SJSA1 (cell line): ENCODE data around the gene TSHR. TPM values are rescaled to one million over a fixed set of nuclear protein-coding genes. Genes with fewer than 3 reads are reported as not detected.
"Not testable (repeated sequence)": the region's sequence is repeated elsewhere in the genome, so short reads cannot be mapped to it uniquely, and the experiment has no call there.

ENCODE experiments used
- DNase-seq, 2 experiments: peaks; one replicate each; pipeline ENCODE4 v3.0.0-alpha.2; 2015 to 2020; ENCODE audit warnings: low spot score in 2 of 2, low read depth in 1 of 2
- H3K27ac ChIP-seq: fragments of 250-450 bp; sonication (Bioruptor Pico); 2 replicates; pipeline ENCODE4 v1.5.1; 2020; ENCODE audit warnings: mild to moderate bottlenecking, moderate library complexity
- H3K27me3 ChIP-seq: fragments of 250-450 bp; sonication (Bioruptor Pico); replicated peaks from 2 replicates; pipeline ENCODE4 v1.5.1; 2020; ENCODE audit warnings: mild to moderate bottlenecking, moderate library complexity
- H3K36me3 ChIP-seq: fragments of 250-450 bp; sonication (Bioruptor Pico); 2 replicates; pipeline ENCODE4 v1.5.1; 2020; ENCODE audit warnings: mild to moderate bottlenecking
- H3K4me1 ChIP-seq: fragments of 250-450 bp; sonication (Bioruptor Pico); replicated peaks from 2 replicates; pipeline ENCODE4 v1.6.1; 2021; ENCODE audit warnings: mild to moderate bottlenecking
- H3K4me3 ChIP-seq: fragments of 250-450 bp; sonication (Bioruptor Pico); 2 replicates; pipeline ENCODE4 v1.5.1; 2020; ENCODE audit warnings: mild to moderate bottlenecking
- H3K9me3 ChIP-seq: fragments of 250-450 bp; sonication (Bioruptor Pico); replicated peaks from 2 replicates; pipeline ENCODE4 v1.5.1; 2020; ENCODE audit warnings: mild to moderate bottlenecking
- total RNA-seq: library from RNA; depleted of rRNA; stranded (reverse); fragments of >200 nt; shearing (Covaris generic); gene quantifications from 2 replicates; pipeline ENCODE4 v1.2.3, GENCODE V29; 2014; rRNA removed

TSHR gene
- not detected in 2 replicates for total RNA-seq

GRCh38 chr14:80955416-80955941 lies at the start of gene TSHR:
TSHR (plus strand) TSS chr14:80955621; CDS start chr14:80955681, 60 bp downstream.
- Histone ChIP-seq H3K27ac (no peak within 1 kb of the TSS), H3K4me1 (0 out of 2 replicates have a peak, but pooled peaks cover 3% of the 10 kb centered on the region), H3K4me3 (peak within 1 kb of the TSS; percentile 30), H3K36me3 (no peaks in the 10 kb centered on the region), H3K27me3 (no peaks in the 10 kb centered on the region; the same call in 1 of the 2 replicates), H3K9me3 (no peaks in the 10 kb centered on the region)
- DNase-seq = no peak

GRCh38 chr14:80906336-80906735 lies 49.1 kb upstream of the TSHR start:
- Histone ChIP-seq H3K4me1 (no peaks in the 10 kb centered on the region), H3K4me3 (no peak overlapping the region), H3K36me3 (peaks cover 5% of the 10 kb centered on the region; the same call in 1 of the 2 replicates), H3K9me3 (no peaks in the 10 kb centered on the region), H3K27me3 (no peaks in the 10 kb centered on the region), H3K27ac (no peak overlapping the region)
- no peak for DNase-seq

- Histone ChIP-seq H3K36me3 (peaks cover 2% of the 10 kb centered on the region; the same call in 1 of the 2 replicates), H3K4me3 (no peak overlapping the region), H3K4me1 (no peaks in the 10 kb centered on the region), H3K27me3 (no peaks in the 10 kb centered on the region), H3K9me3 (no peaks in the 10 kb centered on the region), H3K27ac (no peak overlapping the region)
- no peak for DNase-seq
These were observed 48.5 kb upstream of the TSHR start for GRCh38 chr14:80906946-80907345.

GRCh38 chr14:80912013-80912412 lies 43.4 kb upstream of the TSHR start:
- not testable (repeated sequence) for H3K9me3 ChIP-seq, H3K4me1 ChIP-seq, H3K36me3 ChIP-seq, H3K4me3 ChIP-seq, DNase-seq, H3K27ac ChIP-seq, H3K27me3 ChIP-seq

- H3K36me3 ChIP-seq = peaks cover 2% of the 10 kb centered on the region; the same call in 1 of the 2 replicates
- H3K4me3 ChIP-seq = no peak overlapping the region
- H3K4me1 ChIP-seq = no peaks in the 10 kb centered on the region
- H3K27me3 ChIP-seq = no peaks in the 10 kb centered on the region
- no peak overlapping the region for H3K27ac ChIP-seq
- DNase-seq = no peak
- H3K9me3 ChIP-seq = no peaks in the 10 kb centered on the region
These were observed 35.8 kb upstream of the TSHR start for GRCh38 chr14:80919622-80920021.

GRCh38 chr14:80923368-80923767 lies 32.1 kb upstream of the TSHR start:
- H3K27me3 ChIP-seq = no peaks in the 10 kb centered on the region
- no peaks in the 10 kb centered on the region for H3K4me1 ChIP-seq
- no peak overlapping the region for H3K4me3 ChIP-seq
- no peak for DNase-seq
- no peak overlapping the region for H3K27ac ChIP-seq
- H3K9me3 ChIP-seq = no peaks in the 10 kb centered on the region
- no peaks in the 10 kb centered on the region for H3K36me3 ChIP-seq

GRCh38 chr14:80924365-80925103 lies 30.9 kb upstream of the TSHR start:
- Histone ChIP-seq H3K27ac (no peak overlapping the region), H3K4me3 (no peak overlapping the region), H3K27me3 (no peaks in the 10 kb centered on the region), H3K9me3 (no peaks in the 10 kb centered on the region), H3K36me3 (no peaks in the 10 kb centered on the region), H3K4me1 (no peaks in the 10 kb centered on the region)
- no peak for DNase-seq

- peaks cover 8% of the 10 kb centered on the region for H3K4me1 ChIP-seq
- no peaks in the 10 kb centered on the region for H3K27me3 ChIP-seq
- H3K36me3 ChIP-seq = no peaks in the 10 kb centered on the region
- H3K4me3 ChIP-seq = no peak overlapping the region
- DNase-seq = no peak
- H3K9me3 ChIP-seq = no peaks in the 10 kb centered on the region
- H3K27ac ChIP-seq = no peak overlapping the region
These were observed 28.9 kb upstream of the TSHR start for GRCh38 chr14:80926397-80927082.

GRCh38 chr14:80927083-80927989 lies 28.1 kb upstream of the TSHR start:
- H3K4me3 ChIP-seq = no peak overlapping the region
- no peaks in the 10 kb centered on the region for H3K27me3 ChIP-seq
- H3K36me3 ChIP-seq = no peaks in the 10 kb centered on the region
- no peaks in the 10 kb centered on the region for H3K9me3 ChIP-seq
- no peak overlapping the region for H3K27ac ChIP-seq
- DNase-seq = no peak
- H3K4me1 ChIP-seq = peaks cover 8% of the 10 kb centered on the region

GRCh38 chr14:80930095-80930494 lies 25.3 kb upstream of the TSHR start:
- H3K4me1 ChIP-seq = peaks cover 8% of the 10 kb centered on the region
- DNase-seq = no peak
- no peaks in the 10 kb centered on the region for H3K9me3 ChIP-seq
- H3K36me3 ChIP-seq = no peaks in the 10 kb centered on the region
- no peak overlapping the region for H3K27ac ChIP-seq
- no peak overlapping the region for H3K4me3 ChIP-seq
- no peaks in the 10 kb centered on the region for H3K27me3 ChIP-seq

GRCh38 chr14:80930836-80931389 lies 24.5 kb upstream of the TSHR start:
- Histone ChIP-seq H3K27ac (no peak overlapping the region), H3K4me3 (no peak overlapping the region)

GRCh38 chr14:80933282-80933681 lies 22.1 kb upstream of the TSHR start:
- Histone ChIP-seq H3K27me3 (no peaks in the 10 kb centered on the region), H3K4me1 (peaks cover 8% of the 10 kb centered on the region), H3K36me3 (no peaks in the 10 kb centered on the region), H3K4me3 (no peak overlapping the region), H3K9me3 (no peaks in the 10 kb centered on the region), H3K27ac (no peak overlapping the region)
- DNase-seq = no peak

More at GRCh38 chr14:80930836-80931389, 24.5 kb upstream of the TSHR start:
- Histone ChIP-seq H3K4me1 (peaks cover 8% of the 10 kb centered on the region), H3K9me3 (no peaks in the 10 kb centered on the region), H3K36me3 (no peaks in the 10 kb centered on the region), H3K27me3 (no peaks in the 10 kb centered on the region)
- DNase-seq = peak in 1 of 2 experiments; percentile 5

GRCh38 chr14:80933686-80934085 lies 21.7 kb upstream of the TSHR start:
- H3K36me3 ChIP-seq = no peaks in the 10 kb centered on the region
- no peak overlapping the region for H3K27ac ChIP-seq
- H3K27me3 ChIP-seq = no peaks in the 10 kb centered on the region
- H3K4me1 ChIP-seq = peaks cover 8% of the 10 kb centered on the region
- no peaks in the 10 kb centered on the region for H3K9me3 ChIP-seq
- no peak overlapping the region for H3K4me3 ChIP-seq
- no peak for DNase-seq
